Ovary (tissue), 9 donors: ENCODE measurements around the gene XYLT1. TPM values are rescaled to one million over a fixed set of nuclear protein-coding genes. Genes with fewer than 3 reads are reported as not detected.

ENCODE experiments used
- DNase-seq, 5 donors: peaks; one replicate each; pipeline ENCODE4 v3.0.0-alpha.2; 2019 to 2020
- H3K27ac ChIP-seq, 2 donors: fragments of 200-600 bp; one replicate each; pipeline versions ENCODE4 v1.5.1 to v1.8.0; 2019 to 2022
- H3K27me3 ChIP-seq: fragments of 200-600 bp; one replicate; pipeline ENCODE4 v1.8.0; 2022
- H3K36me3 ChIP-seq: fragments of 200-600 bp; sonication (generic); one replicate; pipeline ENCODE4 v1.5.1; 2019
- H3K4me1 ChIP-seq: one replicate; pipeline ENCODE4 v1.8.1; 2013; ENCODE audit warnings: mild to moderate bottlenecking, moderate library complexity; ENCODE audit not compliant: insufficient read depth
- H3K4me3 ChIP-seq: fragments of 200-600 bp; sonication (generic); one replicate; pipeline ENCODE4 v1.5.1; 2017
- H3K9me3 ChIP-seq, 2 donors: fragments of 200-600 bp in 1 of 2; sonication (generic) in 1 of 2; one replicate each; pipeline versions ENCODE4 v1.5.1 to v1.8.1; 2013 to 2019; ENCODE audit warnings: mild to moderate bottlenecking in 1 of 2, moderate library complexity in 1 of 2
- CTCF ChIP-seq, 3 donors: fragments of 450-650 bp in 2 of 3; fragments of 200-600 bp in 1 of 3; IDR thresholded peaks; one replicate each; pipeline versions ENCODE4 v1.5.1 to v1.8.0; 2016 to 2022; ENCODE audit warnings: antibody characterized with exemption in 3 of 3, mild to moderate bottlenecking in 1 of 3
- EP300 ChIP-seq: sonication (generic); formaldehyde crosslinking; IDR thresholded peaks from one replicate; pipeline ENCODE4 v1.6.1; 2017; ENCODE audit warnings: antibody characterized with exemption
- POLR2A ChIP-seq: fragments of 450-650 bp; IDR thresholded peaks from one replicate; pipeline ENCODE4 v1.6.1; 2017; ENCODE audit warnings: antibody characterized with exemption, mild to moderate bottlenecking, moderate library complexity
- WGBS, 3 donors: extraction: QIAGEN DNeasy Blood & Tissue Kit in 1 of 3; methylation state at CpG; one replicate each; pipeline versions ENCODE4 v1.1.5 to v1.1.7; 2013 to 2017; 5-methylcytosine and 5-hydroxymethylcytosine counted together
- intact Hi-C, 4 donors: fragments of 100-400 bp; cut with DNase I; formaldehyde crosslinking; loops; one replicate each; pipeline versions ENCODE4 v1.11.0 to v1.15.1; 2022 to 2023
- polyA plus RNA-seq, 2 donors: library from polyadenylated mRNA; stranded (reverse); fragments of 200-250 nt in 1 of 2; fragments of 350-450 nt in 1 of 2; fragmentation: Illumina TruSeq in 1 of 2; extraction: RNeasy Lipid Tissue Mini Kit (QIAGEN cat#74804) in 1 of 2; gene quantifications; one replicate each; pipeline ENCODE4 v1.2.3, GENCODE V29; 2013 to 2014
- total RNA-seq, 7 donors: library from RNA; depleted of rRNA in 2 of 7; stranded (reverse); fragments of >200 nt in 2 of 7; fragmentation: NEBNext Ultra II Directional in 3 of 7; extraction: Animal tissue kit (Norgen Biotek cat#: 25700) in 3 of 7; gene quantifications; one replicate each; pipeline versions ENCODE4 v1.1.0 to v1.2.4, GENCODE V29; 2016 to 2023
- donor health status: DM: no; HTN: no; CAD: no; lungs with moderate emphysema.
- donor health status: DM: no; HTN: no; CAD: no.
- donor health status: Bipolar disorder and iron deficiency.
- donor health status: DM: yes; HTN: yes; CAD: no.
- donor health status: DM: no; HTN: no; CAD: no.
- donor health status: DM: yes; HTN: yes; CAD: no.

Gene XYLT1
- total and polyA plus RNA-seq, 9 donors: 3.2 to 38.0 (median 17.3) TPM

- H3K9me3 ChIP-seq: no peaks in the 10 kb centered on the region
- WGBS, 3 donors: 51 to 54% (median 51%) methylated on average over 10 of the region's 10 CpGs
- no peaks in the 10 kb centered on the region for H3K36me3 ChIP-seq
- H3K27me3 ChIP-seq: no peaks in the 10 kb centered on the region
- peaks cover 4% of the 10 kb centered on the region for H3K4me1 ChIP-seq
- TF ChIP-seq CTCF (IDR thresholded peaks at IDR 0.05) (peak in 1 of 3 donors; percentile 16), POLR2A (no peak)
- intact Hi-C loops: loop anchor here in 2 of 4 donors (5.0 kb wide), 2 partner anchors 189 to 194 kb away; partner anchors contain the start of gene XYLT1 (in 1 of the 2)
- DNase-seq: peak; percentile 46 to 60 (median 48)
- no peak overlapping the region for H3K4me3 ChIP-seq
- H3K27ac ChIP-seq: no peak overlapping the region
Observed at GRCh38 chr16:17277981-17278381, 192.8 kb downstream of the XYLT1 start.

- H3K27ac ChIP-seq: no peak overlapping the region
- intact Hi-C loops: loop anchor here in 2 of 4 donors (5.0 kb wide), 2 partner anchors 191 to 196 kb away; partner anchors contain the start of gene XYLT1 (in 1 of the 2)
Observed at GRCh38 chr16:17276610-17277009, 194.2 kb downstream of the XYLT1 start.

GRCh38 chr16:17276010-17276530 is 194.7 kb downstream of the XYLT1 start:
- Histone ChIP-seq H3K27me3 (no peaks in the 10 kb centered on the region), H3K4me3 (no peak overlapping the region), H3K4me1 (peaks cover 11% of the 10 kb centered on the region), H3K9me3 (no peaks in the 10 kb centered on the region), H3K27ac (no peak overlapping the region), H3K36me3 (no peaks in the 10 kb centered on the region)
- no peak for TF ChIP-seq EP300
- TF ChIP-seq CTCF (IDR thresholded peaks at IDR 0.05): no peak
- no peak for TF ChIP-seq POLR2A
- intact Hi-C loops: loop anchor here in 2 of 4 donors (5.0 kb wide), 2 partner anchors 191 to 196 kb away; partner anchors contain the start of gene XYLT1 (in 1 of the 2)
- DNase-seq: no peak
- WGBS, 3 donors: 72 to 85% (median 80%) methylated on average over 4 of the region's 4 CpGs

More at GRCh38 chr16:17276610-17277009, 194.2 kb downstream of the XYLT1 start:
- no peak overlapping the region for H3K4me3 ChIP-seq
- H3K4me1 ChIP-seq: peaks cover 7% of the 10 kb centered on the region
- DNase-seq: no peak
- no peaks in the 10 kb centered on the region for H3K27me3 ChIP-seq
- 93 to 97% (median 93%) methylated on average over 10 of the region's 10 CpGs for WGBS, 3 donors
- TF ChIP-seq CTCF (IDR thresholded peaks at IDR 0.05) (no peak), POLR2A (no peak), EP300 (no peak)
- no peaks in the 10 kb centered on the region for H3K36me3 ChIP-seq
- no peaks in the 10 kb centered on the region for H3K9me3 ChIP-seq

GRCh38 chr16:17275076-17276009 is 195.4 kb downstream of the XYLT1 start:
- WGBS, 3 donors: 92 to 96% (median 94%) methylated on average over 9 of the region's 9 CpGs
- H3K27me3 ChIP-seq: no peaks in the 10 kb centered on the region
- intact Hi-C loops: loop anchor here in 2 of 4 donors (5.0 kb wide), 2 partner anchors 192 to 197 kb away; partner anchors contain the start of gene XYLT1 (in 1 of the 2)
- H3K4me1 ChIP-seq: peaks cover 14% of the 10 kb centered on the region
- no peak overlapping the region for H3K4me3 ChIP-seq
- no peak for DNase-seq
- H3K27ac ChIP-seq: no peak overlapping the region
- no peaks in the 10 kb centered on the region for H3K36me3 ChIP-seq
- H3K9me3 ChIP-seq: no peaks in the 10 kb centered on the region
- TF ChIP-seq POLR2A (no peak), EP300 (no peak), CTCF (IDR thresholded peaks at IDR 0.05) (no peak)
